GM21717 (cell line): ENCODE measurements around the gene ZBTB16.
"Not testable (repeated sequence)": the region's sequence is repeated elsewhere in the genome, so short reads cannot be mapped to it uniquely, and the experiment has no call there.

Experiments
- ATAC-seq: cut with Tn5 transposase; IDR thresholded peaks from one replicate; pipeline ENCODE4 v1.9.1; 2021; ENCODE audit warnings: mild to moderate bottlenecking, moderate library complexity; ENCODE audit not compliant: unreplicated experiment

The ZBTB16 gene

DNA sequence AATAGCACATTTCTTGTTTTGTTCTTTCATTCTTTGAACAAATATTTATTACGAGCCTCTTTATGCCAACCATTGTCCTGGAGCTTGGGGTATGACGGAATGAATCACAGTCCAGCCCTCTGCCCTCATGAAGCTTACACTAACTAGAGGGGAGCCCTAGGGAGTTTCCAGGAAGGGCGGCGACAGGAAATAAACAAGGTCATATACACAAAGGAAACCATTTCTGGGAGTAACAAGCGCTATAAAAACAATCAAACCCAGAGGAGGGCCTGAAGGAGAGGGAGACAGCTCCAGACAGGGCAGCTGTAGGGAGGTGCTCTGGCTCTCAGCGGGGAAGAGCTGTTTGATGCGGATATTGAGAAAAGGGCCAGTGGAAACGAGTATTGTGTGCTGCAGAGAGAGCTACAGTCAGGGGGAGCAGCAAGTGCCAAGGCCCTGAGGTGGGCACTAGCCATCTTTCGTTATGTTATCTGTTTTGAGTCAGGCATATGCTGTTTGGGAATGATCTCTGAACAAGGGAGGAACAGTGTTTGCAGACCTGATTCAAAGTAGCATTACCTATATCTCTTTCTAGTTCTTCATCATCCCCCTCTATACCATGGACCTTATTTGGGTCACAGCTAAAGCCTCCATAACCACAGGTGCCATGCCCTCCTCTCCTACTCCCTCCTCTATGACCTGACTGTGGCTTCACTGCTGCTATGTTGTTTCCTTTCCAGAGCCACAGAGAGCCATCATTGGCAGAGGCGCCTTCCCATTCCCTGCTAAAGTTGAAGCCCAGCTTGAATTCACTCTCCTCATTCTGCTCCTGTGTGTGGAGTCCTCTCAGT lies 15.3 kb upstream of the ZBTB16 start:
- no peak for ATAC-seq

DNA sequence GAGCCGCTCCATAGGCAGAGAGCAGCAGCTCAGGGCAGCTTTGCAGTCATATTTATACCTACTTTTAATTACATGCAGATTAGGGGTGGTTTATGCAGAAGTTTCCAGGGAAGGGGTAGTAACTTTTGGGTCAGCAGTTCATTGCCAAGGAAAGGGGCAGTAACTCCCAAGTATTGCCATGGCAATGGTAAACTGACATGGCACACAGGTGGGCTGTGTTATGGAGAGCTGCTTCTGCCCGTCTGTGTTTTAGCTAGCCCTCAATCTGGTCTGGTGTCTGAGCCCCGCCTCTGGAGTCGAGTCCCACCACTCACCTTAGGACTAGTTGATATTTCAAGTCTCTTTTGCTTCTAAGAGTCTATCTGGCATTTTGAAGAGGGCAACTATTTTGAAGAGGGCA lies 12.2 kb upstream of the ZBTB16 start:
- ATAC-seq: no peak

DNA sequence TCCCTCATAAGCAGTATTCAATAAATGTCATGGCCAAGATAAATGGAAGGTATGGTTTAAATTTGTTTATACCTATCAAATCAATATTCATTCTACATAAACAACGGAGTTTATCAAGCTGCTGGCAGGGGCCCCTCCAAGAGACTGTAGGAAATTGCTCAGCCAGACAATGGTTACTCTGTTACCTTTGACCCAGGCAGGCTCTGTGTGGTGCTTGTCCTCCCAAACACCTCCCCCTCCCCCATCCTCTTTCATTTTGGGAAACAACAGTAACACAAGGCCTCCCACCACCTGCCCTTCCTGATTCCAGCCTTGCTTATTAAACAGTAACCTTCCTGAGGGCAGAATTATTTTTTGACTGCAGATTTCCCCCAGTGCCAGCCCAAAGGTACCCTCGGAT lies 10.5 kb upstream of the ZBTB16 start:
- ATAC-seq: no peak

DNA sequence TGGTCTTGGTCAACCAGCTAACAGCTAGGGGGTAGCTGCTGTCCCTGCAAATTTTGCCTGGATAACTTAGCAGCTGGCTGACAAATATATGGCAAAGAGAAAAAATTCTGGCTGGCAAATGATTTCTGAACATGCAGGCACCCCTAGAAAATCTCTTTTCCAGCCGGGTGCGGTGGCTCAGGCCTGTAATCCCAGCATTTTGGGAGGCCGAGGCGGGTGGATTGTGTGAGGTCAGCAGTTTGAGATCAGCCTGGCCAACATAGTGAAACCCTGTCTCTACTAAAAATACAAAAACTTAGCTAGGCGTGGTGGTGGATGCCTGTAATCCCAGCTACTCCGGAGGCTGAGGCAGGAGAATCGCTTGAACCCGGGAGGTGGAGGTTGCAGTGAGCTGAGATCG lies 9.7 kb upstream of the ZBTB16 start:
- ATAC-seq: not testable (repeated sequence)

DNA sequence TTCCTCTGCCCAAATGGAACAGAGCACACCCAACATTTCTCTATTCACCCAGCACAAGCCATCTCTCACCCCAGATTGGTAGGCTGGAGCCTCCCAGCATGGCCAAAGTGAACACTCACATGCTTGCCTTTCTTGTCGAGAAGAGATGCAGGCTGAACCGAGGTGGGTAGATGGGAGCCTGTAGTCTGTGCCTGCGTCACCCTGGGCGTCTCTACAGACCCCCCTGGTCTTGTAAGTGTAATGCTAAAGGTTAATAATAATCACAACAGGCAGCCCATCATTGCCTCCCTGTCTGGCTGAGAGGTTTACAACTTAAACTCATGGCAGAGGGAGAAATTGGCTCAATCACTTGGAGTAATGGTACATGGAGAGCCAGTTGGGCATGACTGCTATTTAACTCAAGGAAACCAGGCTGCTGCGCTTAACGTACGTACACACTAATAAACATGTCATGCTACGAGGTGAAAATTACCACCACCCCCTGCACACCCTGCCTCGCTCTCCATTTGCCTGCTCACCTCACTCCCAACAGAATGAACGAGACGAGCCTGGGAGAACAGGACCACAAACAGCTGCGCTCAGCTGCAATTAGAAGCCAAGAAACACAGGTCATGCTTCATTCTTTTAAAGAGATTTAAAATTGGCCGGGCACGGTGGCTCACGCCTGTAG lies 9.1 kb upstream of the ZBTB16 start:
- ATAC-seq: no peak

DNA sequence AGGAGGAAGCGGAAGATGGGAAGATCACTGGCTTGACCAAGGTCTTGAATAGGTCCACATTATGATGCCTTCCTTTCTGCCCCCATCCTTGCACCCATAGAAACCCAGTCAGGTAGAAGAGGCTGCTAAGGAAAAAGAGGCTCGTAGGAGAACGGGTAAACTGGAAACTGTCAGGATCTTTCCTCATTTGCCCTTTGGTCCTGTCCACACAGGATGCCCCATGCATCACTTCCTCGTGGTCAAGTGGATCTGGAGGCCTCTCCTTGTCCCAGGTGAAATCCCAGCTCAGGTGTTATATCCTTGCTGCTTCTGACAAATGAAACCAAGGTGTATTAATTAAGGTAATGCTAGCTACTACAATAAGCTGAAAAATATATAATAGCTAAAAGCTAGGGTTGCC lies 8.0 kb upstream of the ZBTB16 start:
- ATAC-seq: no peak

DNA sequence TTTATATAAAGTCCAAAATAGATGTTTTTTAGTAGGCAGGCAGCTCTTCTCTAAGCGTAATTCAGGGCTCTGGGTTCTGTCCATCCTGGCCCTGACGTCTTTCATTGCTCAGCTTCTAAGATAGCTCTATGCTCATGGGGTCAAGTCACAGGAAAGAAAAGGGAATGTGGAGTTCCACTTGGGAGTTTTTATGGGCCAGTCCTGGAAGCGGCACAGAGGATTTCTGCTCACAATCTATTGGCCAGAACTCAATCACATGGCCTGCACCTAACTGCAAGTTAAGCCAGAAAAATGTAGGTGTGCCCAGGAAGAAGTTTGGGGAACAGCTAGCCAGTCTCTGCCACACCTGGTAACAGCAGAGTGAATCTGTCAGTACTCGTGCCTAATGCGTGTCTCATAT lies 7.4 kb upstream of the ZBTB16 start:
- no peak for ATAC-seq

DNA sequence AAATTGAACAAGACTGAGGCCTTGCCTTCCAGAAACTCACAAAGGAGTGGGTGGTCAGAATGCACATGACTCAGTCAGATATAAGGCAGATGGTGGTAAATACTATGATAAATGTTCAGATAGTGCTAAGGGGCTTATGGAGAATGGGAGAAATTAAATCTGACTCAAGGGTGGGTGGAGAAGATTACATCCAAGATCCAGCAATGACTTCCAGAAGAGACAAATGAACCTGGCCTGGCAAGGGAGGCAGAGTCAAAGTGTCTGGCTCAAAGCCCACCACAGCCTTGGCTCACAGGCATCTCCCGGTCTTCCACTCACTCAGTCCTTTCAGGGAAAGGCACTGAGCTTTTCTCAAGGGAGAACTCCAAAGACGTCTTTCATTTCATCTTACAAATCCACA lies 6.1 kb upstream of the ZBTB16 start:
- no peak for ATAC-seq

DNA sequence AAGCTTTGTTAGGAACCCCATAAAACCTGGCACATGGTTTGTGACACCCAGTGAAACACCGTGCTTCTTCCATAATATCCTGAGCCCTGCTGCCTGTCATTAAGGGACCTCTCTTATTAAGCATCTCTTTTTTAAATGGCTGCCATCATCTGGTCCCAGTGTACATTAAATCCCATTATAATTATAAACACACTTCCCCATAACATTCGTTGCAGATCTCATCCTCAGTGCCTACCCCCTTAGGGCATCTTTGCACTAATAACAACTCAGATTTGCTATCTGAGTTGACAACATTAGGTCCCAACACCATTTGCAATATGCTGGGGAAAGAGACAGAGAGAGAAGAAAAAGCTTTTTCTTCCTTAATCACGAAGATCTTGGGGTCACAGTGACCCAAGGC lies 4.7 kb upstream of the ZBTB16 start:
- no peak for ATAC-seq

DNA sequence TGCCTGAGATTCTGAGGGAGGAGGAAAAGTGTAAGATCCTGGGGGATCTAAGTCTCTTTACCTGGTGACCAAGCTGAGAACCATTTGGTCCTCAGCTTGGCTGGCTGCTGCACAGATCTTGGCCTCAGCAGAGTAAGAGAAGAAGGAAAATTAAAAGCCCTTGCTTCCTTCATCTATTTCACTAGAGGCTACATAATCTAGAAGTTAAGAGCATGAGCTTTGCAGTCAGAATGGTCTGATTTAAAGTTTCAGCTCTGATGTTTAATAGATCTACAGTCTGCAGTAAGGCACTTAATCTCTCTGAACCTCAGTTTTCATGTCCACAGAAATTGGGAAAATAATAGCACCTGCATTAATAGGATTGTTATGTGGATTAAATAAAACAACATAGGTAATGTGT lies 3.1 kb upstream of the ZBTB16 start:
- no peak for ATAC-seq

DNA sequence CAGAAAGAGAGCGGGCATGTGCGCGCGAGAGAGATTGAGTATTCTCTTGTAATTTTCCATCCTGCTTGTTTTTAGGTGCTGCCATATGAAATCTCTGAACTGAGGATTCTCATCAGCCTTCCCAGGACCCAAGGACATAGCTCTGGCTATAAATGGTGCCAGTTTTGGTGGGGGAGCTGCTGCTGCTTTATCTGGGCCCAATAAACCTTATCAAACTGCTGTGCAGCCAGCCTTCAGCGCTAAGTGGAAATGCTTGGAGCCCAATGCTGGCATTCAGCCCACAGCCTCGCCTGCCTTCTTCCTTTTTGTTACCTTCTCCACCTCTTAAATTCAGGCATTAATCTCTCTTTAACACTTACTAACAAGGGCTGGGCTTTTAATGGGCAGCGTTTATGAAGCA lies 2.4 kb upstream of the ZBTB16 start:
- ATAC-seq: no peak

DNA sequence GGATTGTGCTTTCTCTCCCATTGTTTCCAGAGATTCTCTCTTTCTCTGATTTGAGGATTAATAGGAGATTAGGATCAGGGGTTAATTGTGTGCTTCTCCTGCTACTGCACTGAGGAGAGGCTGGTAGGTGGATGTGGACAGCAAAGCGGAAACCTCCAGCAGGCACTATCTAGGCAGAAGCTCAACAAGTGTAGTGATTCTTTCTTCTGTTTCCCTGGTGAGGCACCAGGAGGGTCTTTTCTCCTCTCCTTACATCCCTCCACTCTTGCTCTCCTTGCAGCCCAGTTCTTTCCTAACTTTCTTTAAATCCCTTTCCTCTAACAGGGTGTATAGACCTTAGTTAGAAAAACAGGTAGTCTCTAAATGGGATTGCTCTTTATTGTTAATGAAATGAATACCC lies 1.9 kb upstream of the ZBTB16 start:
- ATAC-seq: no peak

DNA sequence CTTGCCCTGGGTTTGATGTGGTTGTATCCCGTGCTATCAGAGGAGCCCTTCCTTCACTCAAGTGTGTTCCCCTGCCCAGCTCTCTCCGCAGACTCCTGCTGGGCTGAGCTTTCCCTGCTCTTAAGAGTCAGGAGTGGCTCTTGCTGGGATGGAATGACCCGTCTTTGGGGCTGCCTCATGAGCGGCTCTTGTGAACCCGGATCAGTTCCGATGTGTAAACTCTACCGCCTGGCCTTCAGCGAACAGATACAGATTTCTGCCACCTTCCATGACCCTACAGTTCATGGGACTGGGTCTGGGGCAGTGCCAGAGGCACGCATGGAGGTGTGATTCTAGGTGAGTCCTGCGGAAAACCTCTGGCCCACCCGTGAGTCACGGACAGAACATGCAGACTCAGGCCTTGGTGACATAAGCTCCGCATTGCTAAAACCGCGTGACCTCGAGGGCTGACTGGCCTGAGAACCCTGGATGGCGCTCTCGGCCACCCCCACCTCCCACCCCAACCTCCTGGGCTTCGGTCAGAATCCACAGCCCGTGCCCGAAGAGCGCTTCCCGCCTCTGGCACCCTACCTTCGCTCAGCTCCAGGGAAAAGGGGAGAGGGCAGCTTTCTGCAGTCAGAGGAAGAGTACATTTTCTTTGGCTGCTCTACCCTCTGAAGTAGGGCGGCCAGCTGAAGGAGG lies 1.3 kb upstream of the ZBTB16 start:
- ATAC-seq: no peak

DNA sequence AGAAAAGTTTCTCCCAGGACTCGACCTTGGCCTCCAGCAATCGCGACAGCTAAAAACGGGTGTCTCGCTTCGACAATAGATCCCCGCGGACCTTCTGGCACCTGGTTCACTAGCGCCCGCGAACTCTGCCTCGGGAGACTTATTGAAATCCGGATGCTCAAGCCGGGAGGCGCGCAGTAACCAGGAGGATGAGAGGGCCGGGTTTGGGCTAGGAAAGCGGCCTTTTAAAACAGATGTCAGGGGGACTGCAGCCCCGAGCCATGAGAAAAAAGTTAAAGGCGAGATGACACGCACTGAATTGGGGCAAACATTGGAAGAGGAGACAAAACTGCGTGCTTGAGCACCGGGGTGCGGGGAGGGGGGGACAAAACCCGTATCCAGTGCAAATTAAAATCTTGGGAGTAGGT lies 637 bp upstream of the ZBTB16 start:
- ATAC-seq: no peak

DNA sequence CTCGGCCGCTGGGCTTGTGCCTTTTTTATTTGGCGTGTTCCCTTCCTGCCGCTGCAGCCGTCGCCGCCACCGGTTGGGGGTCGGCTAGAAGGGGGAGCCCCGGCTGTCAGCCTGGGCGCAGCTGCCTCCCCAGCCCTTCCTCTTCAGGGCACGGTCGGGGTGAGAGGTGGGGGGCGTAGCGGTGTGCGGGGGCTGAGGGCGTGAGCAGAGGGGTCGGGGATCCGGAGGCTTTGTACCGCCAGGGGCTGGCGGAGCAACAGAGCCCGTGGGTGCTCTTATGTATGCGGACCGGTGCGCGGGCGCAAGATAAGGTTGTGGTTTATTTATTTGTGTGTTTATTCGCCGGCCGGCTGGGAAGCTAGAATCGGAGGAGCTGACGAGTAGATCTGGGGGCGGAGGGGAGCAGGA lies 477 bp downstream of the ZBTB16 start:
- no peak for ATAC-seq

DNA sequence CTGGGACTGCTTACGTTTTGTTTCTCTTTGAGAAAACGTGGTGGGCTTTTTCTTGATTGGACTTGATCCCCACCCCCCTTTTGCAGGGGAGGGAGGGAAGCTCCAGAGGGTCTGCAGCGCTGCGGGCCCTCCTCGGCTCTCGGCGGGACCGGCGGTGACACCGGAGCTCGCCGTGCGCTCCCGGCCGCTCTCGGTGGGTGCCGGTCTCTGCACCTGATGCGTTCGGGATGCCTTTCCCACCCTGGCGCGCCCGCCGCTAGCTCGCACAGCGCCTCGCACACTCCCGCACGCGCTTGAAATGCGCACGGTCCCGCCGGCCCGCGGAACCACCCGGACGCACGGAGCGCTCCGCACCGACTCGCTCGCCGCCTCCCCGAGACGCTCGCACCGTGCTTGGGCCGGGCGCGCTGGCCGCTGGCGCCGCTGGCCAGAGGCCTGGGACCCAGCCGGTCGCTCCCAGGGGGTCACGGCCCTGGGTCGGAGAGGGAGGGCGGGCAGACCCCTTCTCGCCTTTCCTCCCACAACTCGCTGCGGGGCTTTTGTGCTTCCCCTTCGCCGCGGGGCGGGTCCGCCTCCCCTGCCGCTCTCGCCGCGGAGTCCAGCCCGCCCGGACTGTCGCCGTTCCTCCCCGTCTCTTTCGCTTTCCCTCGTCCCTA lies 1.0 kb downstream of the ZBTB16 start:
- ATAC-seq: no peak

DNA sequence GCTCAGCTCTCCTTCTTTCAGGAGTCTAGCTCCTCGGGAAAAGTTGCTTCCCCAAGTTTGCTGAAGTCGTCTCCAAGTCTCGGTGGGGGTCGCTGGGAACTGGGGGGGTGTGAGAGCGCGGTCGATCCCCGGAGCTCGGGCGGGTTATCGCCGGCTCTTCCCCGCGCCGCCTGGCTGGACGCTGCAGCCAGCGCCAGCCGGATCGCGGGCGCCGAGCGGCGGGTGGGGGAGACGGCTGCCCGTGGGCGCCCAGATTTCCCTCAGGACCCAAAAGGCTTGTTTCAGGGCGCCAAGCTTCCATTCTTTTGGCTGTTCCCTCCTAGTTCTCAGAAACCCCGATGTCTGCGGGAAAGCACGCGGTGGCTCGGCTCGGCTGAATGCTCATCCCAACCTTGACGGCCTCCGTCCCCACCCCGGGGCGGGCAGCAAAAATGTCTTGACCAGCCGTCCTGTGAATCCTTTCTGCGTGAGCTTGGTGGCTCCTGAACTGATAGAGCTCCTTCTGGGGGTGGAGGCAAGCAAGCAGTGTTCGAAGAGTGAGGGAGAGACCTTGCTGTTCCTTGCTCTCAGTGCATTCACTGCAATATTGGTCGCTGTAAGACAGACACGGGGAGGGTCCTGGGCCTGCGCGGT lies 1.7 kb downstream of the ZBTB16 start:
- ATAC-seq: no peak

DNA sequence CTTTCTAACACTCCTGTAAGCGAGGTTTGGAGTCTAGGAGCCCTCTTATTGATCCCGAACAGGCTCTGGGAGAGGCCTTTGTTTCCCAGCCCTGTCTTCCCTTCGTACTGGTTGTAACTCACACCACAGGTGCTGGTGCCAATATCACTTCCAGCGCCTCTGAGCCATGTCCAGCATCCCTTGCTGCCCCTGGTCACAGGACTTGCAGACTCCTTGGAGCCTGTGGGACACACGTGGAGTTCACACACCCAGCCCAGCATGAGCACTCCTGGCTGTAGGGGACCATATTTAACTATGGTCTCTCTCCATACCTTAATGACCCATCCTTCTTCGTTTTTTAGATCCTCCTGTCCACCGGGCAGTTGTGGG lies 2.2 kb downstream of the ZBTB16 start:
- no peak for ATAC-seq

DNA sequence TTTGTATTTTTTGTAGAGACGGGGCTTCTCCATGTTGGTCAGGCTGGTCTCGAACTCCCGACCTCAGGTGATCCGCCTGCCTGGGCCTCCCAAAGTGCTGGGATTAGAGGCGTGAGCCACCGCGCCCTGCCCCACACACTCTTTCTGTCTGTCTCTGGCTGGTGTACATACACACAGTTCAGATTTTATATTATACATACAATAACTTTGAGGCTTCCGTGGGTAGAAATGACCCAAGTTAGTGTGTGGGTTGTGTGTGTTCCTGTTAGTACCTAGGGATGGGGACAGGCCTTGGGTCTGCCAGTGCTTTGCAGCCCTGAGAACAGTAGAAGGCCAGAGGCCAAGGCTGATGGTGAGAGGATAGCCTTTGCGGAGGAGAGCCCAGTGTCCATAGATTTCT lies 2.8 kb downstream of the ZBTB16 start:
- no peak for ATAC-seq

DNA sequence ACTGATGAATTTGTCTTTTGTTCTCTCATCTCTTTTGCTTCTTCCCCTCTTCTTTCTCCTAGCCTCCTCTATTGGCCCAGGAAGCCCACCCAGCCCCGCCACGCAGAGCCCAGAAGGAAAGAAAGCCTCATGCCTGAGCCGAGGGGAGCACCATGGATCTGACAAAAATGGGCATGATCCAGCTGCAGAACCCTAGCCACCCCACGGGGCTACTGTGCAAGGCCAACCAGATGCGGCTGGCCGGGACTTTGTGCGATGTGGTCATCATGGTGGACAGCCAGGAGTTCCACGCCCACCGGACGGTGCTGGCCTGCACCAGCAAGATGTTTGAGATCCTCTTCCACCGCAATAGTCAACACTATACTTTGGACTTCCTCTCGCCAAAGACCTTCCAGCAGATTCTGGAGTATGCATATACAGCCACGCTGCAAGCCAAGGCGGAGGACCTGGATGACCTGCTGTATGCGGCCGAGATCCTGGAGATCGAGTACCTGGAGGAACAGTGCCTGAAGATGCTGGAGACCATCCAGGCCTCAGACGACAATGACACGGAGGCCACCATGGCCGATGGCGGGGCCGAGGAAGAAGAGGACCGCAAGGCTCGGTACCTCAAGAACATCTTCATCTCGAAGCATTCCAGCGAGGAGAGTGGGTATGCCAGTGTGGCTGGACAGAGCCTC lies 3.8 kb downstream of the ZBTB16 start:
- ATAC-seq: no peak

DNA sequence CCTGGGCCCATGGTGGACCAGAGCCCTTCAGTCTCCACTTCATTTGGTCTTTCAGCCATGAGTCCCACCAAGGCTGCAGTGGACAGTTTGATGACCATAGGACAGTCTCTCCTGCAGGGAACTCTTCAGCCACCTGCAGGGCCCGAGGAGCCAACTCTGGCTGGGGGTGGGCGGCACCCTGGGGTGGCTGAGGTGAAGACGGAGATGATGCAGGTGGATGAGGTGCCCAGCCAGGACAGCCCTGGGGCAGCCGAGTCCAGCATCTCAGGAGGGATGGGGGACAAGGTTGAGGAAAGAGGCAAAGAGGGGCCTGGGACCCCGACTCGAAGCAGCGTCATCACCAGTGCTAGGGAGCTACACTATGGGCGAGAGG lies 4.3 kb downstream of the ZBTB16 start:
- no peak for ATAC-seq
